GM15510 (cell line): ENCODE measurements around the gene TIMM13.

Experiments
- POLR2A ChIP-seq: IDR thresholded peaks from 3 replicates; pipeline ENCODE4 v1.6.1; 2011; ENCODE audit warnings: borderline replicate concordance; ENCODE audit not compliant: insufficient read length; ENCODE audit errors: extremely low read depth

TIMM13 gene

DNA sequence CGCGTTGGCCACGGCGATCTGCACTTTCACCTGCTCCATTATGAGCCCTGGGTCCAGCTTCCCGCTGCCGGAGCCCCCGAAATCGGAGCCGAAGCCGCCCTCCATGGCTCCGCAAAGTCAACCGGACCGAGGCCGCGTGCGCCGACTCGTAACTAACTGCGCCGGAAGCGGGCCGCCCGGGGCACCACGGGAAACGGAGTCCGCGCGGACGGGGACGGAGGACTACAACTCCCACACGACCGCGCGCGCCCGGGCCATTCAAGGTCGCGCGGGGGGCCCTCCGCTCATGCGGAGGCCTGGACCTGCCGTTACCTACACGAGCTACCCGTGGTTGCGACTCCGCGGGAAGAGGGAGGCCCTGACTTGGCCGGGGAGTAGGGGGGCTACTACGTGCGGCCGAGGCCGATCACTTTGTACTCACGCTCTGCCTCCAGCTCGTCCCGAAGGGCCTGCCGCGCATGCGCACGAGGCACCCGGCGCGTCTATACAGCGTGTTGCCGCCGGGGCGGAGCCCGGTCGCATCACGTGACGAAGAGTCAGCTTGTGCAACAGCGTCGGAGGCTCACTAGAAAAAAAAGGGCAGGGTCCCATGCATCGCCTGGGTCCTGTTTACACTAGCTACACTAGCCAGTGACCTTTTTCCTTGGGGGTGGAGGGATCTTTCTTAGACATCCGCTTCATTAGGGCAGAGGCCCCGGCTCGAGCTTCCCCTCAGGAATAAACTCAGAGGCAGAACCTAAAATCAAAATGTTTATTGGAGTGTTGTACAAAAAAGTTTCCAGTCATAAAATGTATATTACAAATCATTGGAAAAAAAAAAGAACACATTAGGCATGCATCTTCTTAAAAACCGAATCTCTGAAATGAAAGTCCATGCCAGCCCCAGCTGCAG, at the start of gene TIMM13:
TSS of gene TIMM13 (minus strand) at position 158 of the 892 bp plus-strand sequence. CDS start at position 105, 53 bp downstream.
- TF ChIP-seq POLR2A: peak; percentile 65

DNA sequence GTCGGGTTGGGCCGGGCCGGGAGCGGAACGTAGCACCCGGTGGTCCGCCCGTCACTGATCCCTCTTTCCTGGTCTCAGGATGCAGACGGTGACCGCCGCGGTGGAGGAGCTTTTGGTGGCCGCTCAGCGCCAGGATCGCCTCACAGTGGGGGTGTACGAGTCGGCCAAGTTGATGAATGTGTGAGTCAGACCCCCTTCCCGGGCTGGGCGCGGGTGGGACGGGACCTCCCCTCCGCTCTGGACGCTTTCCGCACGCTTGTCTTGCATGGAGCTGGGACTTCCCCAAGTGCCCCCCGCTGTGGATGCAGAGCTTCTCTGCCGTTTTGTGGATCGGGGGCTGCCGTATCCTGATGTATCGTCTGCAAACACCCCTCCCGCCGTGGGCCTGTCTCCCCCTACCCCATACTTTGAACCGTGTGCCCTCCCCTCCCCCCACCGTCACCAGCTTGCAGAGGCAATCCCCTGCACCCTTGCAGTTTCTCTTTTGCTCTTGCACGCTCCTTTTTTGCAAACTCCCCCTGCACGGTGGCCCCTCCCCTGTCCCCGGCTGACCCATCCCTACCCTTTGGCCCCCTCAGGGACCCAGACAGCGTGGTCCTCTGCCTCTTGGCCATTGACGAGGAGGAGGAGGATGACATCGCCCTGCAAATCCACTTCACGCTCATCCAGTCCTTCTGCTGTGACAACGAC, 49.2 kb upstream of the TIMM13 start:
- TF ChIP-seq POLR2A: no peak

DNA sequence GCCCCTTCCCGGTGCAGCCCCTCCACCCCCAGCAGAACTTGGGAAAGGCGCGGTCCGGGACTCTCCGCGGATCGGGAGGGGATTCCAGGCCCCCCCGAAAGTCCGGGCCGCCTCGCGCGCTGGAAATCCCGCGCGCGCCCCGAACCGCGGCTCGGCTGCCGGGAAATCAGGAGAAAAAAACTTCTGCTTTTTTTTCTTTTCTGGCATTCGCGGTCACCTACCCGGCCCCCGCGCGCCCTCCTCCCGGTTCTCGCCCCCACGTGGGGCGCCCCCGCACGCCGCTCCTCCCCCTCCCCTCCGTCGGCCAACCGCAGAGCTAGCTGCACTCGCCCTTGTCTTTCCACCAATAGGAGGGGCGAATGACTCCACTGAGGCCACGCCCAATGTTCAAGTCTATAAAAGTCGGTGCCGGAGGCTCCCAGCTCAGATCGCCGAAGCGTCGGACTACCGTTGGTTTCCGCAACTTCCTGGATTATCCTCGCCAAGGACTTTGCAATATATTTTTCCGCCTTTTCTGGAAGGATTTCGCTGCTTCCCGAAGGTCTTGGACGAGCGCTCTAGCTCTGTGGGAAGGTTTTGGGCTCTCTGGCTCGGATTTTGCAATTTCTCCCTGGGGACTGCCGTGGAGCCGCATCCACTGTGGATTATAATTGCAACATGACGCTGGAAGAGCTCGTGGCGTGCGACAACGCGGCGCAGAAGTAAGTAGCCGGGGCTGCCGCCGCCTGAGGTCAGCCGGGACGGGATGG, 48.5 kb upstream of the TIMM13 start, which contains the start of gene GADD45B:
TSS of gene GADD45B (plus strand) at position 426 of the 749 bp plus-strand sequence. CDS start at position 658, 232 bp downstream.
- peak; percentile 100 for TF ChIP-seq POLR2A

DNA sequence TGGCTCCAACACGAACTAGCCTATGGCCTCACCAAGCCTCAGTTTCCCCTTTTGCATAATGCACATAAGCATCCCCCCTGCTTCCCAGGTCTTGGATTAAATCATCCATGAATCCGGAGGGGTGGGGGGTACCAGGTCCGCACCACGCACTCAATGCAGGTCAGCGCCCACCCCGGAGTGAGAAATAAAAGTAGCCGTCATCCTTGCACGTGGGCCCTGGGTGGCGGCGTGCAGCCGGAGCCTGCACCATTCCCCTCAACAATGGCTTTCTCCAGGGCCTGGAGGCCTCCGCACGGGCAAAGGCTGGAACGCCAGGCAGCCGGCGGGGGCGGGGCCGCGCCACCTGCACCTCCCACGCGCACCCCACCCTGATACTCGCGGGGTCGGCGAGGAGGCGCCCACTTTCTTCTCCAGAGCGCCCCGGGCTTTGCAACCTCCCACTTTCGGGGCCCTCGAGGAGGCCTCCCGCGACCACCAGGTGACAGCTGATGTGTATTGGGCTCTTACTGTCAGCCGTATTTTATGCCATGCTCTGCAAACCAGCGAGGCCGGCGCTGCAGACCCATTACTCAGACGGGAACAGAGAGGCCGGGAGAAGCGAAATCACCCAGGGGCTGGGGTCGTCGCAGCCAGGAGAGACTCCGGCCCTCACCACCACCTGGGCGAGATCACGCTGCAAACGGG, 47.8 kb upstream of the TIMM13 start:
- TF ChIP-seq POLR2A: peak; percentile 16

DNA sequence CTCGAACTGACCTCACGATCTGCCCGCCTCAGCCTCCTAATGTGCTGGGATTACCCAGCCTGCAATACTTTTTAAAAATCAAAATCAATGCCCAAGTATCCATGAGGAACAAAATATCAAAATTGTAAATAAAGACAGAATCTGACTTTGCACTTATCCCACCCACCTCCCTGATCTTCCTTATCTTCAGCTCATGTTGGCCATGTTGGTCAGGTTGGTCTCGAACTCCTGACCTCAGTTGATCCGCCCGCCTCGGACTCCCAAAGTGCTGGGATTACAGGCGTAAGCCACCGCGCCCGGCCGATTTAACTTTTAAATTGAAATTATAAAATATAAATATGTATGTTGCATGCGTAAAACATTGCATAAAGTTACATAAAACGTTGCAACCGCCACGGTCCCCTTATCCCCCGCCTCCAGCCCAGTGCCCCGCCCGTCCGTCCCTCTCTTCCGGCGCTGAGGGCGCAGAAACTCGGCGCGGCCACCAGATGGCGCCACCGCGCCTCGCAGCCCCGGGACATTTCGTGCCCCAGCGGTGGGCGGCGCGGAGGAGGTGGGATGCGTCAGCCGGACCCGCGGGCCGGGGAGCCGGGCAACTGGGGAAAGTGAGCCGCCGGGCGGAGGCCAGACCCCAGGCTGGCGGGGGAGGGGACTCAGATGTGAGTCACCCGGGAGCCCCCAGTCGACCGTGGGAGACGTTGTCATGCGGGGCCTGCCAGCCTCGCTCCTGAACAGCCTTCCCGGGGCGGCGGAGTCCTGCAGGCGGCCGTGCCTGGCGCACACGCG, 47.0 kb upstream of the TIMM13 start:
- no peak for TF ChIP-seq POLR2A

DNA sequence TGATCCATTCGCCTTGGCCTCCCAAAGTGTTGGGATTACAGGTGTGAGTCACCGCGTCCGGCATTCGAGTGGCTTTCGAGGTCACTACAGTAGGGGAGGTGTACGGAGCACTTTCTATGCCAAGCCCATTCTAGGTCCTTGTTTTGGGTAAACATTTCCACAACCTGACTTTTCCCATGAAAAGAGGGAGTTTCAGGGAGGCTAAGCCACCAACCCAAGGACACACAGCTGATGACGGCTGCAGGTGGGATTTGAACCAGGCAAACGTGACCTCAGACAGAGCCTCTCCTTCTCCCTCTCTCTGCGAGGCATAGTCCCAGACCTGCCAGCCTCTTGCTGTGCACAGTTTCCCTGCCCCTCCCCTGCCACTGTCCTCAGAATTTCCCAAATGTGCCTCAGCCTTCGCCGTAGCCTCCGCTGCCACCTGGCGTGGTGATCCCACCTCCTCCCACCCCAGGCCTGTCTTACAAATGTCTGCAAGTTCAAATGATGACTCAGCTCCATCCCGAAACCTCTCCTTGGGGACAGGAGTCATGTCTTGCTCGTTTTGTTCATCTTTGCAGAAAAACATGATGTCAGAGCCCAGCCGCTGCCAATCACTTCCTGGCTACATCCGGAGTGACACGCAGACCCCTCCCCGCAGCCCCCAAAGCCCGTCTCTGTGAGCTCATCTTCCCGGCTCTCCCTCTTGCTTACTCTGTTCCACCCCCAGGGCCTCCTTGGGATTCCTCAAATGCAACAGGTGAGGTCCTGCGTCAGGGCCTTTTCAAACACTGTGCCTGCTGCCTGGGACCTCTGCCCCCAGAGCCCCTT, 41.9 kb upstream of the TIMM13 start:
- TF ChIP-seq POLR2A: no peak

DNA sequence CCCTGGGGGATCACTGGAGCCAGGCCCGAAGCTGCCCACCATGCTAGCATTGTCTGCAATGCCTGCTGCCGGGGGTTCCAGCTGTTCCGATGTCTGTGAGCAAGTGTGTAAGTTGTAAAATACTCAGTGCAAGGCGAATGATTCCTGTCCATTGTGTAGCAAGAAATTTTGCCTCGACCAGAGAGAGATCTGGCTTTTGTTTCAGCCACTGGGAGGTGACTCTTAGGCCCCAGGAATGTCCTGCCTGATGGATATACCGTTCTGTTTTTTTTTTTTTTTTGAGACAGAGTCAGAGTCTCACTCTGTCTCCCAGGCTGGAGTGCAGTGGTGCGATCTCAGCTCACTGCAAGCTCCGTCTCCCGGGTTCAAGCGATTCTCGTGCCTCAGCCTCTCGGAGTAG, 41.2 kb upstream of the TIMM13 start:
- TF ChIP-seq POLR2A: no peak

DNA sequence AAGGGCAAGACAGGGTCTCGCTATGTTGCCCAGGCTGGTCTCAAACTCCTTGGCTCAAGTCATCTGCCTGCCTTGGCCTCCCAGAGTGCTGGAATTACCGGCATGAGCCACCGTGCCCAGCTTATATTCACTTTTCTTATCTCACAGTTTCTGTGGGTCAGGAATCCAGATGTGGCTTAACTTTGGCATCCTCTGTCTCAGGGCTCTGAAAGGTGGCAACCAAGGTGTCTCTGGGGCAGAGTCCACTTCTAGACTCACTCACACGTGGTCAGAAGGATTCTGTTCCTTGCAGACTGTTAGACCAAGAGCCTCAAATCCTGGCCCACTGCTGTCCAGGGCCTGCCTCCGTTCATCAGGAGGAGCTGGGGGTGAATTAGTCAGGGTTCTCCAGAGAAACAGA, 37.0 kb upstream of the TIMM13 start:
- no peak for TF ChIP-seq POLR2A

DNA sequence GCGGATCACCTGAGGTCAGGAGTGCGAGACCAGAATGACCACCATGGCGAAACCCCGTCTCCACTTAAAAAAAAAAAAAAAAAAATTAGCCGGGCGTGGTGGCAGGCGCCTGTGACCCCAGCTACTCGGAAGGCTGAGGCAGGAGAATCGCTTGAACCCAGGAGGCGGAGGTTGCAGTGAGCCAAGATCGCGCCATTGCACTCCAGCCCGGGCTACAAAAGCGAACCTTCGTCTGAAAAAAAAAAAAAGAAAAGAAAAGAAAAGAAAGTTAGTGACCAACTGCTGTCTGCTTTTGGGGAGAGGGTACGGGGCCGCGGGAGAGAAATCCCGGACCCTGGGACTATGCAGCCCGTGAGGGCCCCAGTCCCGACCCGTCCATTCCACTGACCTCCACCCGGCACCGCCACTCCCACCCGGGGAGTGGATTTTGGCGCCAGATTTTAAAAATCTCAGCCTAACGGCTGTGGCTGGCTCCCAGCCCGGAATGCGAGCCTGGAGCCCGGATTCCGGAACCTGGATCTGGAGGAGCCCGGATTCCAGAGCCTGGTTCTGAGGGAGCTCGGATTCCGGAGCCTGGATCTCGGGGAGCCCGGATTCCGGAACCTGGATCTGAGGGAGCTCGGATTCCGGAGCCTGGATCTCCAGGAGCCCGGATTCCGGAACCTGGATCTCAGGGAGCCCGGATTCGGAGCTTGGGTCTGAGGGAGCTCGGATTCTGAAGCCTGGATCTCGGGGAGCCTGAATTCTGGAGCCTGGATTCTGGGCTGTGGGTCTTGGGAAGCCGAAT, 35.4 kb upstream of the TIMM13 start:
- TF ChIP-seq POLR2A: no peak

DNA sequence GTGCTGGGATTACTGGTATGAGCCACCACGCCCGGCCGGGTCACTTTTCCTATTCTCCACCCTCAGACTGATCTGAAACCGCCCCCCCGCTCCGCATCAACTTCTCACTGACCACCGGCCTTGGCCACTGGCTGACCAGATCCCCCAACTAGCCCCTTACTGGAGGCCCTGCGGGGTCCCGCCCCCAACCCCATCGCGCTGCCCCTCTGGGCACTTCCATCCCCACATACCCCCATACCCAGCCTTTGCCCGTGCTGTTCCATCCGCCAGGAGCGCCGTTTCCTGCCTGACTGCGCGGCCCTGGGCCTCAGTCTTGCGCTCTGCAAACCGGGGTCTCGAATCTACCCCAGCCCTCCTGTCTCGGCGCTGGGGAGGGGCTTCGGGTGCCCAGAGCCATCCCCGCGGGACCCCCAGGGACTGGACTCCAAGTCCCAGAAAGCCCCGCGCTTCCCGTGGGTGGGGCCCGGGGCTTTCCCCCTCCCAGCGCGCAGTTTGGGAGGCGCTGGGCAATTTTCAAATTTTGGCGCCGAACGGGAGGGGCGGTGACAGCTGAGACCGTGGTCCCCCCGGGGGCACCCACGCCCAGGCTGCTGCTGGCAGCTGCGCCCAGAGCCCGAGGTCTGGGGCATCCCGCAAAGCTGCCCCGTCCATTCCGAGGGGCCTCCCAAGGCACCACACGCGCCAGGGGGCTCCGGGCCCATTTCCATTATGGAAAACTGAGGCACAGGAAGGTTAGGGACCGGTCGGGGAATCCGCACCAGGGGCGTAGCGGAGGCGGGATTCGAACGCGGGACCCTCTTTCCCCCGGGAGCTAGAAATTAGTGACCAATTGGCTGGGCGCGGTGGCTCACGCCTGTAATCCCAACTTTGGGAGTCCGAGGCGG, 34.6 kb upstream of the TIMM13 start:
- TF ChIP-seq POLR2A: peak; percentile 36

DNA sequence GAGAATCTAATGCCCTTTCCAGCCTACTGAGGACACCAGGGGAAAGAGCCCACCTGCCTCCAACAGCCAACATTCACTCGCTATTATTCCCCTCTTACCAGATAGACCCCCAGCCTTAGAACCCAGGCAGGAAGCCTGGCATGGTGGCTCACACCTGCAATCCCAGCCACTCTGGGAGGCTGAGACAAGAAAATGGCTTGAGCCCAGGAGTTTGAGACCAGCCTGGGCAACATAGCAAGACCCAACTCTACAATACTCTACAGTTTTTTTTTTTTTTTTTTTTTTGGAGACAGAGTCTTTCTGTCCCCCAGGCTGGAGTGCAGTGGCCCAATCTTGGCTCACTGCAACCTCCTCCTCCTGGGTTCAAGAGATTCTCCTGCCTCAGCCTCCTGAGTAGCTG, 32.9 kb upstream of the TIMM13 start:
- TF ChIP-seq POLR2A: no peak

DNA sequence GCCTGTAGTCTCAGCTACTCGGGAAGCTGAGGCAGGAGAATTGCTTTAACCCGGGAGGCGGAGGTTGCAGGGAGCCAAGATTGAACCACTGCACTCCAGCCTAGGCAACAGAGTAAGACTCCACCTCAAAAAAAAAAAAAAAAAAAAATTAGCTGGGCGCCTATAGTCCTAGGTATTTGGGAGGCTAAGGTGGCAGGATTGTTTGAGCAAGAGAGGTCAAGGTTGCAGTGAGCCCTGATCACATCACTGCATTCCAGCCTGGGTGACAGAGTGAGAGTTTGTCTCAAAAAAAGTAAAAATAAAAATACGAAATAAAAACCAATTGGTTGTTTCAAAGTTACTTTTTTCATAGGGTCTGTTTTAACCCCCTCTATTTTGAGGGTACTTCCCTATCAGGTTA, 30.7 kb upstream of the TIMM13 start:
- no peak for TF ChIP-seq POLR2A
